T1000 (cell line): ENCODE data around the gene MEGF6.

Source experiments
- DNase-seq: peaks from one replicate; lab custom pipeline; 2025; ENCODE audit warnings: mixed read lengths; lab: John Stamatoyannopoulos, UW

MEGF6 gene

GRCh38 chr1:3470650-3471355 lies 140.5 kb downstream of the MEGF6 start:
- DNase-seq, result no peak

DNA sequence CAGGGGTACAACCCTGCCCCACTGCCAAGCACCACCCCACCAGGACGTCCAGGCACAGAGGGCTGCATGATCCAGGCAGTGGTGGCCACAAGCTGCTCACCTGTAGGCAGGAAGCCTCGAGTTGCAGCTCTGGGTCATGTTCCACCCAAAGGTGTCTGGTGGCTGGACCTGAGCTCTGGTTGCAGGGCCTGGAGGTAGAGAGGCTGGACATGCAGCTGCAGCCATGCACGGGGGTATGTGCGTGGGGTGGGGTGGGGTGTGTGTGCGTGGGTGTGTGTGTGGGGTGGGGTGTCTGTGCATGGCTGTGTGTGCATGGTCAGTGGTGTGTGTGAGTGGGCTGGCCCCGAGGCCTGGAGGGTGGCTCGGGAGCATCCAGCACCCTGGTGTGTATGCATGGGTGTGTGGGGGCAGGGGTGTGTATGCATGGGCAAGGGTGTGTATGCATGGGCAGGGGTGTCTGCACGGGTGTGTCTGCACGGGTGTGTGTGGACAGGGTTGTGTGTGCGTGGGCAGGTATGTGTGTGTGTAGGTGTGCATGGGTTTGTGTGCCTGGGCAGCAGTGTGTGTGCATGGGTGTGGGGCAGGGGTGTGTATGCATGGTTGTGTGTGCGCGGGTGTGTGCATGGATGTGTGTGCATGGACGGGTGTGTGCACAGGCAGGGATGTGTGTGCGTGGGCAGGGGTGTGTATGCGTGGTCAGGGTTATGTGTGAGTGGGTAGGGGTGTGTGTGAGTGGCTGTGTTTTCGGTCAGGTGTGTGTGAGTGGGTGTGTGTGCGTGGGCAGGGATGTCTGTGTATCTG lies 141.3 kb downstream of the MEGF6 start:
- DNase-seq, result no peak

DNA sequence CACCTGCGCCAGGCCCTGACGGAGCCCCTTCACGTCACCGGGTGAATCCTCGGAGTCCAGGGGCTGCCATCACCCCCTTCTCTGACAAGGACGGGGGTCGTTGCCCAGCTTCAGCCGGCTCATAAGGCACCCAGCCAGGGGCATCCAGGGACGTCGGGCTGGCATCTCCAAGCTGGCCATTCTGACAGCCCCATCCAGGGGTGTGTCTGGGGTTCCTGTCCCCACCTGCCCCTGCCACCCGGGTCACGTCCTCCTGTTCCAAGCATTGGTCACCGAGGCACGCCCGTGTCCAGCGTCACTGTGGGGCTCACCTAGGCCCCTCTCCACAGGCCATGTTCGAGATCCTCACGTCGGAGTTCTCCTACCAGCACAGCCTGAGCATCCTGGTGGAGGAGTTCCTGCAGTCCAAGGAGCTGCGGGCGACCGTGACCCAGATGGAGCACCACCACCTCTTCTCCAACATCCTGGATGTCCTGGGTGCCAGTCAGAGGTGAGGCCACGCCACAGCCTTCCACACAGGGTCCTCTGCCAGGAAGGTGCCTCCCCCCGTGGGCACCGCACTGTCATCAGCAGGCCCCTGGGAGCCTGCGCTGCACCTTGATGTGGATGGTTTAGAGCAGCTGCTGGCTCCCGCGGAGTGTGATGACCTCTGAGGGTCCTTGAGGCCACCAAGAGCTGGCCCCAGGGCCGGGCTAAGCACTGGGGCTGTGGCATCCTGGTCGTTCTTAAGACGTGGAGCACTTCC lies 142.0 kb downstream of the MEGF6 start:
- no peak for DNase-seq

DNA sequence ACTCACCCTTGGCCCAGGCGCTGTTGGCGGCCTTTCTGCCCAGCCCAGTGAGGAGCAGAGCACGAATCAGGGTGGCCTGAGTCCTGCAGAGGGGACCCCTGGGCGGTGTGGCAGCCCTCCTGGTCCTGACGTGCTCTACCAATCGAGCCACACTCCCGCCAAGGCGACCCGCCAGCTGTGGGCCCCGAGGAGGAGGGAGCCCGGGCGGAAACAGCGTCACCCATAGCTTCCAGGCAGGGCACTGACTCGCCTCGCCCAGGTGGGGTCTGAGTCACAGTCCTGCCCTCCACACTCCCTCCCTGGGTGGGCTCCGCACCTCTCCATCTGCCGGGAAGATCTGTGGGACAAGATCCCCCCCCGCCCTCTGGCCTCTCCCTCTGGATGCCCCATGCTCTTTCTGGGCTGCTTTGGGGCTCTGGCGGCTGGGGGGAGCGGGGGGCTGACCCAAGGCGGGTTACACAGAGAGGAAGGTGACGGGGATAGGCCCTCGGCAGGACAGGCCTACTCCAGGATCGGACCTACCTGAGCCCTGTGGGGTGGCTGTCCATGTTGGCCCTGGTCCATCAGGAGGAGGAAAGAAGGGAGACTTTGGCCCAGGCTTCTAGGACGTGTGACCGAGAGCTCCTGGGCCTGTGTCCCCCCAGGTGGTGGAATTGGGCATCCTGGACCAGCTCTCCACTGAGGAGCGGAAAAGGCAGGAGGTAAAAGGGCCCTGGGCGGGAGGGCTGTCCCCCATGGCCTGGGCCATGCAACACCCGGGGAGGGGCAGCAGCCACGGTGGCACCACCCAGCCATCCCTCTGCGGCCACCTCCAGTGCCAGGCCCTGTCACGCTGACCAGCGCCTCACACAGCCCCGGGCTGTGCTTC lies 142.8 kb downstream of the MEGF6 start:
- DNase-seq, result no peak

DNA sequence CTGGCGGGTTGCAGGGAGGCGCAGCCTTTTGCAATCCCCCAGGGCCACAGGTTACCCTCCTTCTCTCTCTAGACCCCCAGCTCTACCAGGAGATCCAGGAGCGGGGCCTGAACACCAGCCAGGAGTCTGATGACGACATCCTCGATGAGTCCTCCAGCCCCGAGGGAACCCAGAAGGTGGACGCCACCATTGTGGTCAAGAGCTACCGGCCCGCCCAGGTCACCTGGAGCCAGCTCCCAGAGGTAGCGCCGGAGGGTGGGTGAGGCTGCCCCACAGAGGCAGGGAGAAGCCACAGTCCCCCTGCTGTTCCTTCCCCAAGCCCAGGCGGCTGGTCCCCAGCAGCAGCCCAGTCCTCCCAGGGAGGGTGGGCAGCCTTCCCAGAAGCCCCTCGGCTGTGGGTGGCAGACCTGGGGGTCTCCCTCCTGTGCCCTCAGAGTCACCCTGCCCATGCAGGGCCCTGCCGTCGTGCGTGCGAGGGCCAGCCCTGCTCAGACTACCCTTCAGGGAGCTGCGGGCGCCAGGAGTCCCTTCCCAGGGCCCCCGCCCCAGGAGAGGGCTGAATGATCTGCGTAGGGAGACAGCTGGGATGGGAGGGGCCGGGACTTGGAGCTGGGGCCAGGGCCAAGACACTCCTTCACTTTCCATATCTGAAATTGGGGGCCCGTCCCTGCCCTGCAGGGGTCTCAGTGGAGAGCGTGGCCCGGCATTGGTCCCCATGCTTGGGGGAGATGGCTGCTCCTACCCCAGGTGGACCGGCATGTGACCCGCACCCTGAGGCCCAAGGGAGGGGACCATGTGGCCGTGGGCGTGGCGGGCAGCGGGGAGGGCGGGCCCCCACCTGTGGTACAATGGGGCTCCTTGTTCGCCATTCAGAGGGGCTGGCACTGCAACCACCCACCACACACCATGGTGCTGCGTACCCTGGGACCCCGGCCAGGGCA lies 143.9 kb downstream of the MEGF6 start:
- DNase-seq, result no peak

DNA sequence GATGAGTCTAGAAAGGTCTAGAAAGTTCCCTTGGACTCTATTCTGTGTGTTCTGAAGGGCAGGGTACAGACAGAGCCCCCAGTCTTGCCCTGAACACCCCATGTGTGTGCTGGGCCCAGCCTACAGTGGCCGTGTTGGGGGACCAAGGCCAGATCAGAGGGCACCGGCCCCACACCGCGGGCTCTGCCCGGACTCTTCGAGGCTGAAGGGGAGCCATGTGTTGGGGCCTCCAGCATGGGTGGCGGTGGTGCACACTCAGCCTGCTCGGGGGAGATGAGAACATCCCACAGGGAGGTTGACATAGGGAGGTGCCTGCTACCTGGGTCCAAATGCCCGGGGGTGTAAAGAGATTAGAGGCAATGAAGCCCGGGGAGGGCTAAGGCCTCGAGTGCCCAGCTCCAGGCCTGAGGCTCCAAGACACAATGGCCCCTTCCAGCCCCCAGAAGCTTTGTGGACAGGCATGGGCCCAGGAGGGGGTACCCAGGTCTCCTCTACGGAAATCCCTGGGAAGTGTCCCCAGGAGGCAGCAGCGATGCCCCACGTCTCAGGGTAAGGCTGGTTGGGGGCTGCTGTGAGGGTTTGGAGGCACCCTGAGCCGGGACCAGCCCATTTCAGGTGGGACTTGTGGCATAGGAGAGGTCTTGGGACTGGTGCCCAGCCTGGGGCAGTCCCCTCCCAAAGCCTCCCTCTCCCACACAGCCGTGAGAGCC lies 144.8 kb downstream of the MEGF6 start:
- DNase-seq, result no peak

GRCh38 chr1:3465935-3466321 lies 145.4 kb downstream of the MEGF6 start:
- no peak for DNase-seq

- DNase-seq, result no peak
Observed at GRCh38 chr1:3465091-3465934, 146.0 kb downstream of the MEGF6 start.

- DNase-seq, result no peak
Observed at GRCh38 chr1:3464649-3465025, 146.7 kb downstream of the MEGF6 start.

DNA sequence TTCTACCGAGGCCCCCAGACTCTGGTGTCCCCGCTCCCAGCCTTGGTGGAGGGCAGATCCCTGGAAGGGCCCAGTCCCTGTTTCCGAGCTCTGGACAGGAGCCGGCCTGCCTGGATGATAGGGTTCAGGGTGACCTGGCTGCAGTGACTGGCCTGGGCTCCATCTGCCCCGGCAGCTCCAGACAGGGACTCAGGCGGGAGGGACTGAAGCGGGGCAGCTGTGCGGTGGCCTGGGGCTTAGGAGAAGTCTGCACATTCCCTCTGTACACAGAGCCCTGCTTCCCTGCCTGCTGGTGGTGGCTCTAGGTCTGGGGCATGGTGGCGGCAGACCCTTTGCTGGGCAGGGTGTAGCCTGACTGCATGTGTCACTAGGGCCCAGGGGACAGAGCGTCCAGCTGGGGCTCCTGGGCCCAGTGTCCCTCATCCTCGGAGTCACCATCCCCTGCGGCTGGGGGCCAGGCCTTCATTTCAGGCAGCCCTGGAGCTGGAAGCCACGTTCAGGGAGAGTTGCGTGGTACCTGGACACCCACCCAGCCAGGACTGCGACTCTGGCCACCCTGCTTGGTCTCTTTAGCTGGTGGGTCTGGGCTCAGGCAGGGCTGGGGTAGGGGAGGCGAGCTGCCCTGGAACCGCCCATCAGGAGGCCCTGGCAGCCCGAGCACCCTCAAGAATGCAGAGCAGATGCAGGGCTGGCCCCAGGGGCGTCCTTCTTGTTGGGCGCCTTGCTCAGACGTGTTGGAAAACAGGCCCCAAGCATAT lies 147.2 kb downstream of the MEGF6 start:
- DNase-seq, result no peak

GRCh38 chr1:3463408-3463863 lies 147.9 kb downstream of the MEGF6 start:
- no peak for DNase-seq

DNA sequence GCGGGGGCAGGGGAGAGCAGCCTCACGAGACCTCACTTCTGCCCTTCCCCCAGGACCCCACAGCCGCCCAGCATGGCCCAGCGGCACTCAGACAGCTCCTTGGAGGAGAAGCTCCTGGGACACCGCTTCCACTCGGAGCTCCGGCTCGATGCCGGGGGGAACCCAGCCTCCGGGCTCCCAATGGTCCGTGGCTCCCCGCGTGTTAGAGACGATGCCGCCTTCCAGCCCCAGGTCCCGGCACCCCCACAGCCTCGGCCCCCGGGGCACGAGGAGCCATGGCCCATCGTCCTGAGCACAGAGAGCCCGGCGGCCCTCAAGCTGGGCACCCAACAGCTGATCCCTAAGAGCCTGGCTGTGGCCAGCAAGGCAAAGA lies 148.3 kb downstream of the MEGF6 start:
- no peak for DNase-seq

- DNase-seq, result no peak
Observed at GRCh38 chr1:3462356-3463012, 148.8 kb downstream of the MEGF6 start.

GRCh38 chr1:3461934-3462275 lies 149.4 kb downstream of the MEGF6 start:
- no peak for DNase-seq

DNA sequence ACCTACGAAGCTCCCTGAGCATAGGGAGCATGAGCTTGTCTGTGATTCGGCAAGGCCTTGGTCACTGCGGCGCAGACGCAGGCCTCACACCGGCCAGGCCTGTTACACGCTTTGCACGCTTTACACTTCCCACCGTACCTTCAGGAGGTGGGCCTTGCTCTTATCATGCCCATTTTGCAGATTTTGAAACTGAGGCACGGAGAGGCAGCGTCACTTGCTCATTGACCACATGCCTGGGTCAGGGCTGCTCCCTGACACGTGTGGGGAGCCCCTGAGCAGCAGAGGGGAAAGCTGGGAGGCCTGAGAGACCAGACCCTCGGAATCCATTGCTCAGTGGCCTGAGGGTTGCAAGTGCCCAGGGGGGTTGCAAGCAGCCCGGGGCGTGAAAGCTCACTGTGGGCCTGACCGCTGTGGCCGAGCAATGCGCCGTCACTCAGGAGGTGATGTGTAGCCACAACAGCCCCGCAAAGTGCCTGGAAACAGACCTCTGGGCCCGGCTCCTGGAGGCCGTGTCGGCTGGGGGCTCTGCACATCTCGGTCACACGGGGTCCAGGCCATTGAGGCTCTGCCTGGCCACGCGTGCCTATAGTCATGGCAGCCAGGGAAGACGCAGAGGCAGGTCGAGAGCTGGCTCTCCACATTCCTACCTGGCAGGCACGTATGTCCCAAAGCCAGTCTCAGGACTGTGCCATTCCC lies 149.9 kb downstream of the MEGF6 start:
- no peak for DNase-seq

- DNase-seq, result no peak
Observed at GRCh38 chr1:3460672-3461131, 150.6 kb downstream of the MEGF6 start.
